Thyroid gland (tissue), 4 donors: ENCODE measurements around the gene CFAP20DC.

Experiments used
- POLR2A ChIP-seq, 2 donors: fragments of 450-650 bp; IDR thresholded peaks; one replicate each; pipeline ENCODE4 v1.6.1; 2017; ENCODE audit warnings: antibody characterized with exemption in 2 of 2, mild to moderate bottlenecking in 2 of 2, moderate library complexity in 1 of 2
- TF ChIP-seq, protein P1 (sequence below), 6 experiments: fragments of 200-600 bp in 3 of 6; fragments of 450-650 bp in 3 of 6; sonication (generic) in 3 of 6; IDR thresholded peaks; one replicate each; pipeline ENCODE4 v1.5.1; 2016 to 2019; ENCODE audit warnings: antibody characterized with exemption in 6 of 6, mild to moderate bottlenecking in 2 of 6, inconsistent platforms in 1 of 6, moderate library complexity in 1 of 6

DNA sequence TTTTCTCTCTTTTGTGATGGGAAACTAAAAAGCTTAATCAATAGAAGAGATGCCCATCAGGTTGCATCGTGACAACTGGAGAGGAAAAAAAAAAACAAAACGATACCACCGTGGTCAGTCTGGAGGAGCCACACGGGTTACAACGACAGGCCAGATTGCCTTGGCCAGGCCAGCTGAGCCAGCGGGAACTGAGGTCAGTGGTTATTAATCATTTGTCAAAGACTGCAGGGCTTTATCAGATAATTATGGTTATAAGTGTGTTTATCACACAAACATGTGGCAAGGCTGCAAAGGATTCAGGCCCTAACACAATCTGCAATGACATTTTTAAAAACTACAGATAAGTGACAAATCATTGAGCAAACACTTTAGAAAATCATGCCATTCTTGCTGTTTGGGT lies 248.3 kb downstream of the CFAP20DC start:
- TF ChIP-seq, protein P1, sequence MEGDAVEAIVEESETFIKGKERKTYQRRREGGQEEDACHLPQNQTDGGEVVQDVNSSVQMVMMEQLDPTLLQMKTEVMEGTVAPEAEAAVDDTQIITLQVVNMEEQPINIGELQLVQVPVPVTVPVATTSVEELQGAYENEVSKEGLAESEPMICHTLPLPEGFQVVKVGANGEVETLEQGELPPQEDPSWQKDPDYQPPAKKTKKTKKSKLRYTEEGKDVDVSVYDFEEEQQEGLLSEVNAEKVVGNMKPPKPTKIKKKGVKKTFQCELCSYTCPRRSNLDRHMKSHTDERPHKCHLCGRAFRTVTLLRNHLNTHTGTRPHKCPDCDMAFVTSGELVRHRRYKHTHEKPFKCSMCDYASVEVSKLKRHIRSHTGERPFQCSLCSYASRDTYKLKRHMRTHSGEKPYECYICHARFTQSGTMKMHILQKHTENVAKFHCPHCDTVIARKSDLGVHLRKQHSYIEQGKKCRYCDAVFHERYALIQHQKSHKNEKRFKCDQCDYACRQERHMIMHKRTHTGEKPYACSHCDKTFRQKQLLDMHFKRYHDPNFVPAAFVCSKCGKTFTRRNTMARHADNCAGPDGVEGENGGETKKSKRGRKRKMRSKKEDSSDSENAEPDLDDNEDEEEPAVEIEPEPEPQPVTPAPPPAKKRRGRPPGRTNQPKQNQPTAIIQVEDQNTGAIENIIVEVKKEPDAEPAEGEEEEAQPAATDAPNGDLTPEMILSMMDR (IDR thresholded peaks at IDR 0.05) = no peak
- no peak for TF ChIP-seq POLR2A (IDR thresholded peaks at IDR 0.05)
